ENCODE results near the gene BET1L.

BET1L gene

DNA sequence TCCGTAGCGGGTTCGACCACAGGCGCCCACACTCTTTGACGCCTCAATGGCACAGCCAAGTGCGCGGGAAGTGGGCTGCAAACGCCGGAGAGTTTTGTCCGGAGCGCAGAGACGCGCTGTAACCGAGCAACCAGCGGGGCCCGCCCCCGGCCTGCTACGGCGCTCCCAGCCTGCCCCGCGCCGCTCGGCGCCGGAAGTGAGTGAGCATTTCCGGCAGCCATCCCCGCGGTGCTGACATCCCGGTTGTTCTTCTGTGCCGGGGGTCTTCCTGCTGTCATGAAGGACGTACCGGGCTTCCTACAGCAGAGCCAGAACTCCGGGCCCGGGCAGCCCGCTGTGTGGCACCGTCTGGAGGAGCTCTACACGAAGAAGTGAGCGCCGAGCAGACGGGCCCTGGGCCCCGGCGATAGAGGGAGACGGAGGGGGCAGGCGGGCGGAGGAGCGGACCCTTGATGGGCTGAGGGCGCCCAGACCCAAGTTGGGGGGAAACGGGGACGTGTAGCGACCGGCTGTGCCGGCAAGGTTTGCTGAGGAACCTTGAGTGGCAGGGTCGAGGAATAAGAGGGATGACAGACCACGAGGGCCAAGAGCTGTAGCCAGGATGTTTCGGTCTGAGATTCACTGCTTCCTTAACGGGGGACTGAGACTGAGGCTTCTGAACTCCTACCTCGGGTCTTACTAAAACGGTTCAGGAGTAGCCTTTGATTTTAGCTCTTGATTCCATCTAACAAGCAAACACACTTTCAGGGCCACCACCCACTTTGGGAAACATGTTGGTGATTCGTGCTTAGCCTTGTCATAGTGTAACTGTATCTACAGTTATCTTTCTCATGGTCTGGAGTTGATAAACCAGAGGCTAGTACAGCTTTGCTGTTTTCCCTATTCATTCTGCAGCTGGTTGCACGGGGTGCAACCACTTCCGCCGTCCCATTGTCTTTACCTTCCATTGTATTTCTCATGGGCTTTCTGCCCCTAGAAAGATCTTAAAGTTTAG, 29.9 kb upstream of the BET1L start, which contains the start of gene PSMD13:
Gene PSMD13, plus strand, starts transcription at position 203 of the 994 bp plus-strand sequence. Its CDS starts 74 bp downstream, at position 277.
- TF ChIP-seq, protein P1, sequence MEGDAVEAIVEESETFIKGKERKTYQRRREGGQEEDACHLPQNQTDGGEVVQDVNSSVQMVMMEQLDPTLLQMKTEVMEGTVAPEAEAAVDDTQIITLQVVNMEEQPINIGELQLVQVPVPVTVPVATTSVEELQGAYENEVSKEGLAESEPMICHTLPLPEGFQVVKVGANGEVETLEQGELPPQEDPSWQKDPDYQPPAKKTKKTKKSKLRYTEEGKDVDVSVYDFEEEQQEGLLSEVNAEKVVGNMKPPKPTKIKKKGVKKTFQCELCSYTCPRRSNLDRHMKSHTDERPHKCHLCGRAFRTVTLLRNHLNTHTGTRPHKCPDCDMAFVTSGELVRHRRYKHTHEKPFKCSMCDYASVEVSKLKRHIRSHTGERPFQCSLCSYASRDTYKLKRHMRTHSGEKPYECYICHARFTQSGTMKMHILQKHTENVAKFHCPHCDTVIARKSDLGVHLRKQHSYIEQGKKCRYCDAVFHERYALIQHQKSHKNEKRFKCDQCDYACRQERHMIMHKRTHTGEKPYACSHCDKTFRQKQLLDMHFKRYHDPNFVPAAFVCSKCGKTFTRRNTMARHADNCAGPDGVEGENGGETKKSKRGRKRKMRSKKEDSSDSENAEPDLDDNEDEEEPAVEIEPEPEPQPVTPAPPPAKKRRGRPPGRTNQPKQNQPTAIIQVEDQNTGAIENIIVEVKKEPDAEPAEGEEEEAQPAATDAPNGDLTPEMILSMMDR (IDR thresholded peaks at IDR 0.05; ENCODE audit: low read length, missing control alignments) = no peak
- peak within 1 kb of the TSS; percentile 98 for H3K4me3 ChIP-seq (replicated peaks; ENCODE audit: low read depth, low read length)
- DNase-seq (ENCODE audit: low read depth) = peak; percentile 84

DNA sequence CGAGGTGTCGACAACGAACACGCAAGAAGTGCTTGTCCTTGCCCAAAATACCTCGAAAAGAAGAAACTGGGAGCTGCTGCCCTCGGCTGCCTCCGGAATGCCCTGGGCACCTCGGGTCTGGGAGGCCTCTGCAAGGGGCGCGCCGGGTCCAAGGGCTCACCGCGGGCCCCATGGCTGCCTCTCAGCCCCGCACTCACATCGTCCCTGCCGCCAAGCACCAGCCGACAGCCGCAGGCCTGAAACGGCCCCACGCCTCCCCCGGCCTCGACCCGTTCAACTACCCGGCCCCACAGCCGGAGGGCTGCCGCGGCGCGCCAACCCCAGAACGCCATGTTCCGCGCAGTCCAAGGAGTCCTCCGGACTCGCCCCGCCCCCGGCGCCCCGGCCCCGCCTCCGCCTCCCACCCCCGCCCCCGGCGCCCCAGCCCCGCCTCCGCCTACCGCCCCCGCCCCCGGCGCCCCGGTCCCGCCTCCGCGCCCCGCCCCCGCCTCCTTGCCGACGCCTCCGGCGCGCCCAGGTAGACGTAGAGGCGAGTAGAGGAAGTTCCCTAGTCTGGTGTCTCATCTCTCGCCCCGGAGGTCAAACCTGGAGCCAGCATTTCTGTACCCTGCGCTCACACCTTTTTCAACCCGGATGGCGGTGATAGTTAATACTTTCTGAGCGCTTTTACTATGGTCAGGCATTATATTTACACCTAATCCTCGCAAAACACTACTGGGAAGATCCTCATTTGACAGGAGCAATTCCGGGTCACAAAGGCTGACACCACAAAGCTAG, 29.0 kb upstream of the BET1L start, which contains the start of gene SIRT3:
Gene SIRT3, minus strand, starts transcription at position 346 of the 777 bp plus-strand sequence. Its CDS starts 14 bp downstream, at position 332.
- H3K4me3 ChIP-seq (replicated peaks; ENCODE audit: low read depth, low read length) = peak within 1 kb of the TSS; percentile 98
- peak; percentile 71 for DNase-seq (ENCODE audit: low read depth)
- TF ChIP-seq, protein P1 (IDR thresholded peaks at IDR 0.05; ENCODE audit: low read length, missing control alignments) = no peak

DNA sequence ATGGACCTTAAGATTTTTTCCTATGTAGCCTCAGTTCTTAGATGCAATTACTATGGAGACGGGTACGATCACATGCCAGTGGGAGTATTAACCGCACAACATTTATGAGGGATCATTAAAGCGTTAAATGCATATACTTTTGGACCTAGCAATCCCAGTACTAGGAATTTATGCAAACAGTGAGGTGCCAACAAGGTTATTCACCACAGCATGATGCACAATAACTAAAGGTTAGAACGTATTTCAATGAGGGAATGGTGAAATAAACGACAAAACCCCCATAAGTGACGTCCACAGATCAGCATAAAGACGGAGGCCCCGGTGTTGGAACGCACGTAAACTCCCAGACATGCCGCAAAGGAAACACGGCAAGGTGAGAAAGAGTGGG, 28.4 kb upstream of the BET1L start:
- DNase-seq (ENCODE audit: low read depth) = peak; percentile 59
- peak overlapping the region; percentile 98 for H3K4me3 ChIP-seq (replicated peaks; ENCODE audit: low read depth, low read length)
- TF ChIP-seq, protein P1 (IDR thresholded peaks at IDR 0.05; ENCODE audit: low read length, missing control alignments) = no peak

DNA sequence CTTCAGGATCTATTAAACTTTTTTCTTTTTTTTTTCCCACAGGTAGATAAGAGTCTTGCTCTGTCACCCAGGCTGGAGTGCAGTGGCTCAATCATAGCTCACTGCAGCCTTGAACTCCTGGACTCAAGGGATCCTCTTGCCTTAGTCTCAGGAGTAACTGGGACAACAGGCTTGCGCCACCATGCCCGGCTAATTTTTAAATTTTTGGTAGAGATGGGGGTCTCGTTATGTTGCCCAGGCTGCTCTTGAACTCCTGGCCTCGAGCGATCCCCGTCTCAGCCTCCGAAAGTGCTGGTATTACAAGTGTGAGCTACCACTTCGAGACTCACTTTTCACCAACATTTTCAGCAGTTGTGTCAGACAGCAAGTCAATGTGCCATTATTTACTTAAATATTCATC, 28.0 kb upstream of the BET1L start:
- TF ChIP-seq, protein P1 (IDR thresholded peaks at IDR 0.05; ENCODE audit: low read length, missing control alignments) = no peak
- peak overlapping the region; percentile 98 for H3K4me3 ChIP-seq (replicated peaks; ENCODE audit: low read depth, low read length)
- no peak for DNase-seq (ENCODE audit: low read depth)

DNA sequence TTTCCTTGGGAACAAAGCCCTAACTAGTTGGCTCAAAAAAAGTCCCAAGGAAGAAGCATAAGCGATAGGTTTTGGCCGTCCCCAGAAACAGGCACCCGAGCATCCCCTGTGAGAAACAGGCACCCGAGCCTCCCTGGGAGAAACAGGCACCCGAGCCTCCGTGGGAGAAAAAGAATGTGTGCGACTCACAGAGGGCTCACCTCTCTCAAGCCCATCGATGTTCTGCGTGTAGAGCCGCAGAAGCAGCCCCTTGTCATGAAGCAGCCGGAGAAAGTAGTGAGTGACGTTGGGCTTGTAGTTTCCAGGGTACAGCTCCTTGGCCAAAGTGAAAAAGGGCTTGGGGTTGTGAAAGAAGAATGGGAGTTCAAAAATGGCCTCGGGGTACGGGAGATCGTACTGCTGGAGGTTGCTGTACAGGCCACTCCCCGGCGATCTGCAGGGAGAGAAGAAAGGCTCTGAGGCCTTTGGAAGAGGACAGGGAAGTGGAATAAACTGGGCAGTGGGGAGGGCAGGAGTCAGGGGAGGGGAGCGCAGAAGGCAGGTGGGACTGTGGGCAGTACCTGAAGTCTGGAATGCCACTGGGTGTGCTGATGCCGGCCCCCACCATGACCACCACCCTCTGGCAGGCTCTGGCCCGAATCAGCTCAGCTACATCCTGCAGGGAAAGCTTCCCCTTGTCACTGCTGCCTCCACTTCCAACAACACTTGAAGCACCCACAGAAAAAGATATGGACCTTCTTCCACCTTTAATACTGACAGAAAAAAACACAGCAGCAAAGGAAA, 25.8 kb upstream of the BET1L start:
- TF ChIP-seq, protein P1 (IDR thresholded peaks at IDR 0.05; ENCODE audit: low read length, missing control alignments) = no peak
- DNase-seq (ENCODE audit: low read depth) = no peak
- H3K4me3 ChIP-seq (replicated peaks; ENCODE audit: low read depth, low read length) = no peak overlapping the region

DNA sequence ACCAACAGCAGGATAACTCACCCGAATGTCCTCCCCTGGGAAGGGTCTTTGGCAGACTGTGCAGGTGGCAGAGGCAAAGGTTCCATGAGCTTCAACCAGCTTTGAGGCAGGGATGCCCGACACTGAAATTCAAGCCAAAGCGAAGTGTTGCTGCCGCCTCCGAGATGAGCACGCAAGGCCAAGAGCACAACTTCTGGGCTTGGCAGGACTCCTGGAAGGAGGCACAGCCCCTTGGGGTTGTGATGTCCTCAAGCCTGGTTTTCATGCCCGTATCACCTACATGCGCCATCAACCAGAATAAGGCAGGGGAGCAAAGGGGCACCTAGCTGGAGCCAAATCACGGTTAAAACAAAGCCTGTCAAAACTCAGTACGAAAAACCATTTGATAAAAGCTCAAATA, 23.2 kb upstream of the BET1L start:
- DNase-seq (ENCODE audit: low read depth) = no peak
- H3K4me3 ChIP-seq (replicated peaks; ENCODE audit: low read depth, low read length) = no peak overlapping the region

More for the DNA sequence above, 23.2 kb upstream of the BET1L start:
- TF ChIP-seq, protein P1 (IDR thresholded peaks at IDR 0.05; ENCODE audit: low read length, missing control alignments) = no peak

All from fibroblast of pulmonary artery (primary cell).